Measurements from ENCODE around the gene TTC19. TPM values are rescaled to one million over a fixed set of nuclear protein-coding genes. Genes with fewer than 3 reads are reported as not detected.

TTC19 gene
- total and polyA plus RNA-seq, 5 experiments from 2014 or later: 31.6 to 39.6 (median 37.0) TPM

GRCh38 chr17:16013943-16014407 lies 14.4 kb downstream of the TTC19 start:
- no peak for ATAC-seq
- no peak for DNase-seq
- peak overlapping the region in 1 of 10 donors; percentile 20 for H3K27ac Mint-ChIP-seq
- peaks cover 0 to 86% (median 13%) of the 10 kb centered on the region in 3 donors for H3K36me3 Mint-ChIP-seq
- no peaks in the 10 kb centered on the region for H3K27me3 Mint-ChIP-seq
- H3K4me3 Mint-ChIP-seq: no peak overlapping the region
- POLR2A ChIA-PET: no interaction called here
- no peaks in the 10 kb centered on the region for H3K9me3 Mint-ChIP-seq
- peaks cover 7 to 19% (median 15%) of the 10 kb centered on the region in 4 donors for H3K4me1 Mint-ChIP-seq

GRCh38 chr17:16019347-16019746 lies 19.7 kb downstream of the TTC19 start:
- POLR2A ChIA-PET: no interaction called here
- Mint-ChIP-seq H3K9me3 (no peaks in the 10 kb centered on the region), H3K36me3 (peaks cover 0 to 81% (median 21%) of the 10 kb centered on the region in 3 donors), H3K27ac (peak overlapping the region in 4 of 10 donors; percentile 11 to 65 (median 34)), H3K27me3 (no peaks in the 10 kb centered on the region), H3K4me1 (peaks cover 7 to 26% (median 15%) of the 10 kb centered on the region in 4 donors), H3K4me3 (no peak overlapping the region)
- no peak for DNase-seq
- ATAC-seq: no peak

- Mint-ChIP-seq H3K9me3 (no peaks in the 10 kb centered on the region), H3K27ac (peak overlapping the region in 4 of 10 donors; percentile 14 to 49 (median 24)), H3K4me3 (no peak overlapping the region), H3K27me3 (no peaks in the 10 kb centered on the region), H3K4me1 (peaks cover 3 to 30% (median 14%) of the 10 kb centered on the region in 4 donors), H3K36me3 (peaks cover 0 to 88% (median 26%) of the 10 kb centered on the region in 3 donors)
- DNase-seq: no peak
- POLR2A ChIA-PET: no interaction called here
- no peak for ATAC-seq
Observed at GRCh38 chr17:16023881-16024280, 24.3 kb downstream of the TTC19 start.

GRCh38 chr17:16025202-16025601 lies 25.6 kb downstream of the TTC19 start:
- Mint-ChIP-seq H3K36me3 (peaks cover 0 to 94% (median 31%) of the 10 kb centered on the region in 3 donors), H3K27ac (peak overlapping the region in 5 of 10 donors; percentile 17 to 98 (median 44)), H3K9me3 (no peaks in the 10 kb centered on the region), H3K27me3 (no peaks in the 10 kb centered on the region), H3K4me1 (peaks cover 3 to 26% (median 15%) of the 10 kb centered on the region in 4 donors), H3K4me3 (no peak overlapping the region)
- POLR2A ChIA-PET: no interaction called here
- no peak for ATAC-seq
- no peak for DNase-seq

- H3K27me3 Mint-ChIP-seq: no peaks in the 10 kb centered on the region
- POLR2A ChIA-PET: no interaction called here
- ATAC-seq: no peak
- H3K4me1 Mint-ChIP-seq: peaks cover 0 to 20% (median 10%) of the 10 kb centered on the region in 4 donors
- no peaks in the 10 kb centered on the region for H3K9me3 Mint-ChIP-seq
- H3K36me3 Mint-ChIP-seq: peaks cover 0 to 97% (median 31%) of the 10 kb centered on the region in 3 donors
- H3K27ac Mint-ChIP-seq: peak overlapping the region in 7 of 10 donors; percentile 22 to 98 (median 87)
- no peak for DNase-seq
- peak overlapping the region in 1 of 10 donors; percentile 11 for H3K4me3 Mint-ChIP-seq
Observed at GRCh38 chr17:16026895-16027294, 27.3 kb downstream of the TTC19 start.

GRCh38 chr17:16027708-16028584 lies 28.3 kb downstream of the TTC19 start:
- peaks cover 0 to 99% (median 38%) of the 10 kb centered on the region in 3 donors for H3K36me3 Mint-ChIP-seq
- peaks cover 0 to 17% (median 8%) of the 10 kb centered on the region in 4 donors for H3K4me1 Mint-ChIP-seq
- peak overlapping the region; percentile 14 to 98 (median 72) for H3K27ac Mint-ChIP-seq
- DNase-seq (peak in 1 of 10 donors; percentile 17), ATAC-seq (peak; percentile 71 to 84)
- H3K9me3 Mint-ChIP-seq: no peaks in the 10 kb centered on the region
- H3K27me3 Mint-ChIP-seq: no peaks in the 10 kb centered on the region
- peak overlapping the region in 2 of 10 donors; percentile 52 to 54 for H3K4me3 Mint-ChIP-seq
- POLR2A ChIA-PET: no interaction called here

GRCh38 chr17:16033729-16034349 lies 34.2 kb downstream of the TTC19 start:
- Mint-ChIP-seq H3K4me3 (no peak overlapping the region), H3K36me3 (peaks cover 5 to 98% (median 37%) of the 10 kb centered on the region in 3 donors), H3K4me1 (peaks cover 2 to 14% (median 8%) of the 10 kb centered on the region in 4 donors), H3K9me3 (no peaks in the 10 kb centered on the region), H3K27me3 (no peaks in the 10 kb centered on the region), H3K27ac (peak overlapping the region in 4 of 10 donors; percentile 21 to 80 (median 60))
- ATAC-seq (no peak), DNase-seq (no peak)
- POLR2A ChIA-PET: interaction anchor here (0.7 kb wide), 1 partner anchor 36 kb away, joined by 5 read pairs; no protein-coding TSS in a partner anchor

- Mint-ChIP-seq H3K4me1 (peaks cover 0 to 14% (median 8%) of the 10 kb centered on the region in 4 donors), H3K27ac (peak overlapping the region in 4 of 10 donors; percentile 61 to 83 (median 78)), H3K27me3 (no peaks in the 10 kb centered on the region), H3K36me3 (peaks cover 5 to 92% (median 36%) of the 10 kb centered on the region in 3 donors), H3K9me3 (no peaks in the 10 kb centered on the region), H3K4me3 (no peak overlapping the region)
- no peak for ATAC-seq
- POLR2A ChIA-PET: no interaction called here
- DNase-seq: no peak
Observed at GRCh38 chr17:16036261-16036660, 36.6 kb downstream of the TTC19 start.

GRCh38 chr17:16037636-16038035 lies 38.0 kb downstream of the TTC19 start:
- ATAC-seq (no peak), DNase-seq (no peak)
- Mint-ChIP-seq H3K27me3 (no peaks in the 10 kb centered on the region), H3K4me1 (peaks cover 0 to 16% (median 10%) of the 10 kb centered on the region in 4 donors), H3K9me3 (no peaks in the 10 kb centered on the region), H3K27ac (peak overlapping the region in 7 of 10 donors; percentile 51 to 91 (median 83)), H3K4me3 (no peak overlapping the region), H3K36me3 (peaks cover 5 to 91% (median 31%) of the 10 kb centered on the region in 3 donors)
- POLR2A ChIA-PET: no interaction called here

- POLR2A ChIA-PET: no interaction called here
- H3K36me3 Mint-ChIP-seq: peaks cover 3 to 91% (median 20%) of the 10 kb centered on the region in 3 donors
- no peak for ATAC-seq
Observed at GRCh38 chr17:16040710-16041251, 41.2 kb downstream of the TTC19 start.

GRCh38 chr17:16044487-16044886 lies 44.9 kb downstream of the TTC19 start:
- Mint-ChIP-seq H3K4me3 (no peak overlapping the region), H3K4me1 (peaks cover 0 to 9% (median 4%) of the 10 kb centered on the region in 4 donors), H3K9me3 (no peaks in the 10 kb centered on the region), H3K27me3 (no peaks in the 10 kb centered on the region), H3K36me3 (peaks cover 0 to 89% (median 23%) of the 10 kb centered on the region in 3 donors), H3K27ac (peak overlapping the region in 7 of 10 donors; percentile 3 to 59 (median 56))
- ATAC-seq (no peak), DNase-seq (no peak)
- POLR2A ChIA-PET: no interaction called here

More at GRCh38 chr17:16040710-16041251, 41.2 kb downstream of the TTC19 start:
- Mint-ChIP-seq H3K27me3 (no peaks in the 10 kb centered on the region), H3K27ac (peak overlapping the region in 2 of 10 donors; percentile 69 to 75), H3K4me3 (no peak overlapping the region), H3K4me1 (peaks cover 0 to 17% (median 11%) of the 10 kb centered on the region in 4 donors), H3K9me3 (no peaks in the 10 kb centered on the region)
- no peak for DNase-seq

GRCh38 chr17:16046966-16047365 lies 47.3 kb downstream of the TTC19 start:
- Mint-ChIP-seq H3K9me3 (no peaks in the 10 kb centered on the region), H3K27me3 (no peaks in the 10 kb centered on the region), H3K27ac (peak overlapping the region in 4 of 10 donors; percentile 25 to 74 (median 44)), H3K4me3 (no peak overlapping the region), H3K4me1 (peaks cover 2 to 11% (median 5%) of the 10 kb centered on the region in 4 donors), H3K36me3 (peaks cover 4 to 88% (median 29%) of the 10 kb centered on the region in 3 donors)
- DNase-seq: no peak
- no peak for ATAC-seq
- POLR2A ChIA-PET: interaction anchor here (0.9 kb wide), 1 partner anchor 17 kb away, joined by 3 read pairs; no protein-coding TSS in a partner anchor
